IMR-90 (cell line): ENCODE measurements around the gene ANO2. TPM values are rescaled to one million over a fixed set of nuclear protein-coding genes. Genes with fewer than 3 reads are reported as not detected.

Experiments
- ATAC-seq: fragments of 200-7000 bp; cut with Tn5 transposase; 2 replicates; pipeline ENCODE4 v1.9.1; 2020; ENCODE audit warnings: low read depth, mild to moderate bottlenecking, moderate library complexity
- BruUV-seq: library from RNA; stranded (reverse); fragments of 400-500 nt; replicated peaks from 2 replicates; lab custom pipeline; 2021; lab: Mats Ljungman, UMichigan
- CTCF ChIA-PET: fragments of 300-600 bp; formaldehyde crosslinking; extraction: SDS; loops from one replicate; lab custom pipeline; 2021; ENCODE audit warnings: antibody characterized with exemption; lab: Yijun Ruan, JAX
- POLR2A ChIA-PET: fragments of 300-600 bp; sonication (Branson Sonifier 250); formaldehyde crosslinking; loops from one replicate; lab custom pipeline; 2022; ENCODE audit warnings: antibody characterized with exemption; ENCODE audit not compliant: unreplicated experiment; lab: Charles Lee
- DNase-seq: peaks from one replicate; pipeline ENCODE4 v3.0.0; 2013
- H2AFZ ChIP-seq: replicated peaks from 2 replicates; pipeline ENCODE3; 2013; ENCODE audit warnings: low read length, mild to moderate bottlenecking; ENCODE audit not compliant: poor library complexity
- H2AK5ac ChIP-seq: 2 replicates; pipeline ENCODE4 v1.6.1; 2013; ENCODE audit warnings: low read depth, low read length, inconsistent platforms
- H2AK9ac ChIP-seq: replicated peaks from 2 replicates; pipeline ENCODE3; 2013; ENCODE audit warnings: mild to moderate bottlenecking, low read depth, low read length, moderate library complexity; ENCODE audit not compliant: poor library complexity
- H2BK120ac ChIP-seq: 2 replicates; pipeline ENCODE4 v1.6.1; 2013; ENCODE audit warnings: low read depth, low read length, inconsistent platforms
- H2BK15ac ChIP-seq: 3 replicates; pipeline ENCODE4 v1.6.1; 2013; ENCODE audit warnings: low read depth, low read length, inconsistent platforms
- H2BK20ac ChIP-seq: 2 replicates; pipeline ENCODE4 v1.6.1; 2013; ENCODE audit warnings: low read depth, mild to moderate bottlenecking, inconsistent platforms, low read length, moderate library complexity
- H2BK5ac ChIP-seq: 2 replicates; pipeline ENCODE4 v1.6.1; 2013; ENCODE audit warnings: mild to moderate bottlenecking, low read depth, low read length, inconsistent platforms; ENCODE audit not compliant: poor library complexity, severe bottlenecking
- H3K14ac ChIP-seq: replicated peaks from 2 replicates; pipeline ENCODE4 v1.6.1; 2013; ENCODE audit warnings: low read depth, low read length, inconsistent platforms
- H3K18ac ChIP-seq: 2 replicates; pipeline ENCODE4 v1.6.1; 2013; ENCODE audit warnings: low read depth, low read length, control low read depth
- H3K23ac ChIP-seq: 2 replicates; pipeline ENCODE4 v1.6.1; 2013; ENCODE audit warnings: low read depth, low read length, inconsistent platforms
- H3K27ac ChIP-seq: 2 replicates; pipeline ENCODE4 v1.5.1; 2013; ENCODE audit warnings: mild to moderate bottlenecking, control low read depth, low read length; ENCODE audit not compliant: insufficient read depth
- H3K27me3 ChIP-seq: 2 replicates; pipeline ENCODE4 v1.6.1; 2013; ENCODE audit warnings: low read length; ENCODE audit not compliant: control insufficient read depth, insufficient read depth
- H3K36me3 ChIP-seq: 2 replicates; pipeline ENCODE4 v1.6.1; 2013; ENCODE audit warnings: low read length, mixed read lengths; ENCODE audit not compliant: control insufficient read depth, insufficient read depth
- H3K4ac ChIP-seq: 2 replicates; pipeline ENCODE4 v1.6.1; 2013; ENCODE audit warnings: low read depth, low read length, inconsistent platforms
- H3K4me1 ChIP-seq: 2 replicates; pipeline ENCODE4 v1.6.1; 2013; ENCODE audit warnings: low read length, mixed read lengths; ENCODE audit not compliant: control insufficient read depth, insufficient read depth
- H3K4me2 ChIP-seq: 2 replicates; pipeline ENCODE4 v1.6.1; 2013; ENCODE audit warnings: low read depth, mild to moderate bottlenecking, control low read depth, low read length, moderate library complexity
- H3K4me3 ChIP-seq: 2 replicates; pipeline ENCODE4 v1.5.1; 2013; ENCODE audit warnings: low read depth, mild to moderate bottlenecking, control low read depth, low read length, moderate library complexity; ENCODE audit not compliant: insufficient read depth
- H3K56ac ChIP-seq: 2 replicates; pipeline ENCODE4 v1.6.1; 2013; ENCODE audit warnings: low read length, inconsistent platforms; ENCODE audit not compliant: insufficient read depth; ENCODE audit errors: extremely low read depth
- H3K79me1 ChIP-seq, 2 experiments: 2 replicates each; pipeline ENCODE4 v1.6.1; 2013; ENCODE audit warnings: low read length in 2 of 2, inconsistent platforms in 1 of 2, low read depth in 1 of 2
- H3K9ac ChIP-seq: 2 replicates; pipeline ENCODE4 v1.6.1; 2013; ENCODE audit warnings: low read depth, low read length, control low read depth
- H3K9me1 ChIP-seq: 2 replicates; pipeline ENCODE4 v1.6.1; 2013; ENCODE audit warnings: low read length, inconsistent platforms; ENCODE audit not compliant: insufficient read depth
- H3K9me3 ChIP-seq: 2 replicates; pipeline ENCODE4 v1.6.1; 2013; ENCODE audit warnings: low read length; ENCODE audit not compliant: control insufficient read depth, insufficient read depth
- H4K20me1 ChIP-seq: 2 replicates; pipeline ENCODE4 v1.6.1; 2013; ENCODE audit warnings: low read length, inconsistent platforms; ENCODE audit not compliant: insufficient read depth
- H4K5ac ChIP-seq: 2 replicates; pipeline ENCODE4 v1.6.1; 2013; ENCODE audit warnings: mild to moderate bottlenecking, low read depth, low read length, control low read depth
- H4K8ac ChIP-seq, 2 experiments: 2 replicates each; pipeline ENCODE4 v1.6.1; 2013; ENCODE audit warnings: low read depth in 2 of 2, low read length in 2 of 2, control low read depth in 1 of 2, inconsistent platforms in 1 of 2
- H4K91ac ChIP-seq: 2 replicates; pipeline ENCODE4 v1.6.1; 2013; ENCODE audit warnings: low read depth, low read length, inconsistent platforms; ENCODE audit not compliant: insufficient read depth
- CEBPB ChIP-seq: IDR thresholded peaks from 2 replicates; pipeline ENCODE4 v1.6.1; 2012; ENCODE audit warnings: low read depth, low read length, improper control_type of control experiment
- CHD1 ChIP-seq: IDR thresholded peaks from 2 replicates; pipeline ENCODE4 v1.6.1; 2012; ENCODE audit warnings: low read depth, low read length, improper control_type of control experiment
- ELK1 ChIP-seq: fragments of 150-350 bp; IDR thresholded peaks from 2 replicates; pipeline ENCODE4 v1.6.1; 2016; ENCODE audit warnings: low read depth, mild to moderate bottlenecking, low read length, moderate library complexity, borderline replicate concordance
- MAZ ChIP-seq: IDR thresholded peaks from 2 replicates; pipeline ENCODE4 v1.6.1; 2012; ENCODE audit warnings: low read depth, mild to moderate bottlenecking, low read length, improper control_type of control experiment, moderate library complexity, borderline replicate concordance
- MXI1 ChIP-seq: IDR thresholded peaks from 2 replicates; pipeline ENCODE4 v1.6.1; 2012; ENCODE audit warnings: low read depth, mild to moderate bottlenecking, low read length, moderate library complexity, borderline replicate concordance
- NFE2L2 ChIP-seq: fragments of 150-350 bp; IDR thresholded peaks from 2 replicates; pipeline ENCODE4 v1.6.1; 2016; ENCODE audit warnings: low read depth, mild to moderate bottlenecking, low read length
- RAD21 ChIP-seq: IDR thresholded peaks from 2 replicates; pipeline ENCODE4 v1.6.1; 2012; ENCODE audit warnings: low read length, improper control_type of control experiment
- RFX5 ChIP-seq: IDR thresholded peaks from 2 replicates; pipeline ENCODE4 v1.8.0; 2012; ENCODE audit warnings: low read depth, mild to moderate bottlenecking, low read length, moderate library complexity
- WGBS, 2 experiments: methylation state at CpG; one replicate each; pipeline versions ENCODE4 v1.1.5 to v1.1.7; 2013; ENCODE audit warnings: missing lambda C conversion rate in 2 of 2; ENCODE audit not compliant: insufficient read length in 1 of 2; ENCODE audit errors: extremely low coverage in 2 of 2; 5-methylcytosine and 5-hydroxymethylcytosine counted together
- dilution Hi-C: fragments of 300-500 bp; cut with HindIII; formaldehyde crosslinking; loops from one replicate; pipeline ENCODE4 v1.14.3; 2018; ENCODE audit warnings: low sequenced_read_pairs; ENCODE audit not compliant: unreplicated experiment
- in situ Hi-C: fragments of 300-500 bp; cut with MboI; formaldehyde crosslinking; loops from 3 replicates; pipeline ENCODE4 v1.14.3; 2019; ENCODE audit warnings: low sequenced_read_pairs, inconsistent platforms, mixed read lengths
- intact Hi-C: fragments of 100-400 bp; cut with micrococcal nuclease; formaldehyde crosslinking; loops from 2 replicates; pipeline ENCODE4 v1.10.0; 2022
- polyA plus RNA-seq, 3 experiments: library from polyadenylated mRNA; depleted of rRNA; stranded (reverse); fragments of >200 nt; gene quantifications; 2 replicates each; pipeline ENCODE4 v1.2.3, GENCODE V29; 2012; ENCODE audit warnings: low replicate concordance in 1 of 3
- total RNA-seq: library from RNA; depleted of rRNA; stranded (reverse); fragments of >200 nt; gene quantifications from 2 replicates; pipeline ENCODE4 v1.2.3, GENCODE V29; 2012

Gene ANO2
- total and polyA plus RNA-seq, 2 of the 4 experiments (the other 2 are of a cell fraction), result 0.22 TPM; not detected in 1

- no peak; the same call in 1 of the 2 replicates for ATAC-seq
- no peaks in the 10 kb centered on the region for H3K79me1 ChIP-seq
- CTCF ChIA-PET, result no interaction called here
These were observed 7.0 kb upstream of the ANO2 start for GRCh38 chr12:5952031-5952430.

More at GRCh38 chr12:5952031-5952430, 7.0 kb upstream of the ANO2 start:
- no peak overlapping the region for H4K91ac ChIP-seq
- H2BK120ac ChIP-seq, result no peak overlapping the region
- no TSS peak for BruUV-seq
- no peaks in the 10 kb centered on the region for H3K4me1 ChIP-seq
- no CpG with 5 or more reads among the region's 3 CpGs for WGBS, 2 experiments
- in situ Hi-C loops, result no loop called here
- dilution Hi-C loops, result no loop called here
- H3K4ac ChIP-seq, result no peak overlapping the region
- no peak overlapping the region for H2BK15ac ChIP-seq
- no peak overlapping the region for H3K27ac ChIP-seq
- 0 out of 2 replicates have a peak, but pooled peaks cover 2% of the 10 kb centered on the region for H3K9me1 ChIP-seq
- no peak overlapping the region for H3K56ac ChIP-seq
- H3K18ac ChIP-seq, result no peak overlapping the region
- H2BK20ac ChIP-seq, result no peak overlapping the region
- no peak overlapping the region for H2AK9ac ChIP-seq
- H4K20me1 ChIP-seq, result no peaks in the 10 kb centered on the region
- H3K9me3 ChIP-seq, result no peaks in the 10 kb centered on the region
- peaks cover 39% of the 10 kb centered on the region for H3K27me3 ChIP-seq
- TF ChIP-seq NFE2L2, result no peak
- TF ChIP-seq CHD1, result no peak
- no peak for TF ChIP-seq MXI1
- TF ChIP-seq MAZ, result no peak
- TF ChIP-seq RFX5, result no peak
- no peak for TF ChIP-seq ELK1
- peak; percentile 32; the same call in 1 of the 2 replicates for TF ChIP-seq CEBPB
- no peak for TF ChIP-seq RAD21
- no peak overlapping the region for H2BK5ac ChIP-seq
- no peaks in the 10 kb centered on the region for H3K36me3 ChIP-seq
- intact Hi-C loops, result no loop called here
- H3K4me3 ChIP-seq, result no peak overlapping the region
- no peak overlapping the region for H4K5ac ChIP-seq
- H3K4me2 ChIP-seq, result no peak overlapping the region
- no peak overlapping the region for H2AK5ac ChIP-seq
- DNase-seq, result no peak
- H2AFZ ChIP-seq, result no peak overlapping the region
- POLR2A ChIA-PET, result no interaction called here
- H3K23ac ChIP-seq, result no peak overlapping the region
- no peak overlapping the region for H3K9ac ChIP-seq
- H3K14ac ChIP-seq, result no peak overlapping the region
- H4K8ac ChIP-seq, result no peak overlapping the region
